Left lobe of liver (tissue), 2 donors: ENCODE data around the gene CKAP2L. TPM values are rescaled to one million over a fixed set of nuclear protein-coding genes. Genes with fewer than 3 reads are reported as not detected.

ENCODE experiments used
- ATAC-seq: fragments of 200-7000 bp; cut with Tn5 transposase; one replicate; pipeline ENCODE4 v1.9.1; 2020; ENCODE audit warnings: mild to moderate bottlenecking, moderate library complexity
- DNase-seq: peaks from one replicate; pipeline ENCODE4 v3.0.0-alpha.2; 2020; ENCODE audit warnings: low spot score
- total RNA-seq: library from RNA; stranded (reverse); gene quantifications from one replicate; pipeline ENCODE4 v1.2.1, GENCODE V29; 2021
- donor health status: DM: no; HTN: no; CAD: no; lungs with moderate emphysema.
- donor health status: DM: no; HTN: yes; CAD: no.

Gene CKAP2L, protein sequence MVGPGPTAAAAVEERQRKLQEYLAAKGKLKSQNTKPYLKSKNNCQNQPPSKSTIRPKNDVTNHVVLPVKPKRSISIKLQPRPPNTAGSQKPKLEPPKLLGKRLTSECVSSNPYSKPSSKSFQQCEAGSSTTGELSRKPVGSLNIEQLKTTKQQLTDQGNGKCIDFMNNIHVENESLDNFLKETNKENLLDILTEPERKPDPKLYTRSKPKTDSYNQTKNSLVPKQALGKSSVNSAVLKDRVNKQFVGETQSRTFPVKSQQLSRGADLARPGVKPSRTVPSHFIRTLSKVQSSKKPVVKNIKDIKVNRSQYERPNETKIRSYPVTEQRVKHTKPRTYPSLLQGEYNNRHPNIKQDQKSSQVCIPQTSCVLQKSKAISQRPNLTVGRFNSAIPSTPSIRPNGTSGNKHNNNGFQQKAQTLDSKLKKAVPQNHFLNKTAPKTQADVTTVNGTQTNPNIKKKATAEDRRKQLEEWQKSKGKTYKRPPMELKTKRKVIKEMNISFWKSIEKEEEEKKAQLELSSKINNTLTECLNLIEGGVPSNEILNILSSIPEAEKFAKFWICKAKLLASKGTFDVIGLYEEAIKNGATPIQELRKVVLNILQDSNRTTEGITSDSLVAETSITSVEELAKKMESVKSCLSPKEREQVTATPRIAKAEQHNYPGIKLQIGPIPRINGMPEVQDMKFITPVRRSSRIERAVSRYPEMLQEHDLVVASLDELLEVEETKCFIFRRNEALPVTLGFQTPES
- total RNA-seq = 0.08 TPM

- ATAC-seq = peak; percentile 100
- peak; percentile 96 for DNase-seq
Observed at GRCh38 chr2:112764071-112765044, at the start of gene CKAP2L. TSS of gene CKAP2L (minus strand) at chr2:112764609. CDS start at chr2:112764598, 11 bp downstream.

DNA sequence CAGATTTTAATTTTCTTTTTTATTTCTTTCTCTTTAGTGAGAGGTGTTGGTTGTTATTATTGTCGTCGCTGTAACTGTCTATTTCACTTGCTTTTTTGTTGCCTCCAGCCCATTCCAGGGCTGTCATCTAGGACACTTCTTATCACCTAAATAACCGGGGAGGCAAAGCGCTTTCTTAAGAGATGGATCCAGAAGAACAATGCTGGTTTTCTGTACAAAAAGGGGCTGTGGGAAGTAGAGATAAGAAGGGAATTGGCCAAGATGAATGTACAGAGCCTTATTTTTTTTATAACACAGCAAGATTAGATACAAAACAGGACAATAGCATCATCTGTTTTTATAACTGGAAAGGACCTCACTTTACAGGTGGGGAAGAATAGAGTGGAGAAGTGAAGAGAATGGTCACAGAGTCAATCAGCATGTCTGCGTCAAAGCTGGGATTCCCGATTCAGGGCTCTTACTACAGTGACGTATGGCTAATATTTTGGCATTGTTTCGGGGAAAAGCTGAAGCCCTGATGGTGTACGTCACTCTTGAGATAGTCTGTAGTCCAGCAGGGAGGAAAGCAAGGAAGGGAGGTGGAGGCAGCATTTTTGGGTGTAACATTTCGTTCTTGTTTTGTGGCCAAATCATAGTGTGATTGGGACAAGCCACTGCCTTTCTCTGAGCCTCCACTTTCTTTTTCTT is 49.0 kb upstream of the CKAP2L start:
- ATAC-seq = no peak
- no peak for DNase-seq

- DNase-seq (no peak), ATAC-seq (no peak)
Observed at GRCh38 chr2:112812318-112813267, 48.2 kb upstream of the CKAP2L start.

DNA sequence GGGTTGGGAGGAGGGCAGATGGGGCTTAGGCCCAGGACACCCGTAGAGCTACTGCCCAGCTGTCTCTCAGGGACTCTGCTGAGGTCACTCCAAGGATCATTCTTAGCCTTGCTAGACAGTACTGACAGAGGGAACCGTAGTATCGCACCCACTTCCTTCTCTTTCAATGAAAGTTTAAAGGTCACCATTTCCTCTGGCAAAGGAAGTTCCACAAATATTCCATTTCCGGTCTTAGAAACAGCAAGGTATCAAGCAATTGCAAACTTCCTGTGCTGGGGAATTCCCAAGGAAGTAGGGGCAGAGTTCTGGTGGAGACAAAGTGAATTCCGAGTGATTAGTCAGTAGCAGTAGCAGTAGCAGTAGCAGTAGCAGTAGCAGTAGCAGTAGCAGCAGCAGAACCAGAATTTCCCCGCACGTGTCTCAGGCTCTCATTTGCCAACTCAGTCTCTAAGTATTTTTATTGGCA is 47.5 kb upstream of the CKAP2L start:
- DNase-seq = no peak
- peak; percentile 69 for ATAC-seq

DNA sequence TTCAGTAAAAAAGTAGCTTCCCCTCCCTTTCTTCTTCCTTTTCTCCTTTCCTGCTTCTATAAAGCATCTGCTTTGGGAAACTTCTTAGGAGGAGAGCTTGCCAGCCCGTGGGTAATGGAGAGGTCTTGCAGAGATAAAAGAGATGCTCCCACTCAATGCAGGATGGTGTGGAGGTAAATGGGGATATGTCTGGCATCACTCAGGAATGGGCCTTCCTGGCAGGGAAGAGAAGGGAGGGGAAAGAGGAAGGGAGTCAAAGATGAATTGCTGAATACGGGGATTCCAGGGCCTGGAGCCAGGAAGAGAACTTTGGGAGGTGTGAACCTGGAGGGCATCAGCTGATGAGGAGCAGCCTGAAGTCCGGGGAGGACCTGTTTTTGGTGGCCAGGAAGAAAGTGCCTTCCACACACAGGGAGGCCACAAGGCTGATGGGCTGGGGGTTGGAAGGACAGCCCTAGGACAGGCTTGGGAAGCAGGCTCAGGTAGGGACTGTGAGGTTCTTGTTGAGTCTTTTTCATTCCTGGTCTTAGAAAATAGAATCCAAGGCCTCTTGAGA is 46.9 kb upstream of the CKAP2L start:
- DNase-seq = no peak
- no peak for ATAC-seq

- ATAC-seq (peak; percentile 70), DNase-seq (no peak)
Observed at GRCh38 chr2:112809112-112809511, 44.7 kb upstream of the CKAP2L start.

GRCh38 chr2:112807233-112807807 is 42.9 kb upstream of the CKAP2L start:
- no peak for DNase-seq

DNA sequence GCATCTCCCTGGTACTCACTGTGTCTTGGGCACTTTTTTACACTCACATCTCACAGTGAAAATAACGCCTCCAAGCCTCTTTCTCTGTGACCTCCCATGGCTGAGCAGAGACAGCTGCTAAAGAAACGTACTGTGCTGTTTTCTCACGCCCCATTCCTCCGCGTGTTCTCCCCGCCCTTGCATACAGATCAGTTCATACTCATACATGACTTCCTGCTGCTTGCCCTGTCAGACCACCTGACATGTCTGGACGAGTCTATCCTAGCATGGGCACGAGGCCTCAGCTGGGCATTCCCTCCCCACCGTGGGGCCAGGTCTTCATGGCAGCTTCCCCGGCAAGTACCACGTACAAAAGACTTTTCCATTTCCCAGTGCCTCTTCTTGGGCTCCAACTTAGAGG is 41.1 kb upstream of the CKAP2L start:
- ATAC-seq (no peak), DNase-seq (no peak)

More at GRCh38 chr2:112807233-112807807, 42.9 kb upstream of the CKAP2L start:
- no peak for ATAC-seq

- DNase-seq = no peak
- no peak for ATAC-seq
Observed at GRCh38 chr2:112803691-112804521, 39.5 kb upstream of the CKAP2L start.

DNA sequence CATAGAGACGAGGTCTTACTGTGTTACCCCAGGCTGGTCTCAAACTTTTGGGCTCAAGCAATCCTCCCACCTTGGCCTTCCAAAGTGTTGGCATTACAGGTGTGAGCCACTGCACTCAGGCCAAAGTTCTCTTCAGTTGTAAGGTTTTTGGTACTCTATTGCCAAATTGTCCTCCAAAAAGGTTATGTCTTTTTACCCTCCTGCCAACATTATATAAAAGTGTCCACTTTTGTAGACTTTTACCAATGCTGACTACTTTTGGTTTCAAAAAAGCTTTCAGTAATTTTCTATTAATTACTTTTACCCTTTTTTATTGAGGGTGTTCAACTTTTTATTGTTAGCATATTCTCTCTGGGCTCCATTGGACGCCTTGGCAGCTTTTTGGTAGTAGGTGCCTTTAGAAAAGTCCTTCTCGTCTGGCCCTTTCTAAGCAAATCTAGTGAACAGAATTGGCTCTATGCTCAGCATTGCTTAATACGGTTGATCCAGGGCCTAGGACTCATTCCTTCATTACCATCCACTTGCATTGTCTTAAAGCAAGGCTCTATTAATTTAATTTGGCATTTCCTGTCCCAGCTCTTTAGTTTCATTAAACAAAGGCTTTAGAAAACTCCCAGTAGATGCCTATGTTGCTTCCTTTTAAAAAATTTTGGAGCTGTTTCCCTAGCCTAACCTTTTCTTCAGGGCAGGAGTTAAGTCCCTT is 36.6 kb upstream of the CKAP2L start:
- ATAC-seq (peak; percentile 92), DNase-seq (no peak)

DNA sequence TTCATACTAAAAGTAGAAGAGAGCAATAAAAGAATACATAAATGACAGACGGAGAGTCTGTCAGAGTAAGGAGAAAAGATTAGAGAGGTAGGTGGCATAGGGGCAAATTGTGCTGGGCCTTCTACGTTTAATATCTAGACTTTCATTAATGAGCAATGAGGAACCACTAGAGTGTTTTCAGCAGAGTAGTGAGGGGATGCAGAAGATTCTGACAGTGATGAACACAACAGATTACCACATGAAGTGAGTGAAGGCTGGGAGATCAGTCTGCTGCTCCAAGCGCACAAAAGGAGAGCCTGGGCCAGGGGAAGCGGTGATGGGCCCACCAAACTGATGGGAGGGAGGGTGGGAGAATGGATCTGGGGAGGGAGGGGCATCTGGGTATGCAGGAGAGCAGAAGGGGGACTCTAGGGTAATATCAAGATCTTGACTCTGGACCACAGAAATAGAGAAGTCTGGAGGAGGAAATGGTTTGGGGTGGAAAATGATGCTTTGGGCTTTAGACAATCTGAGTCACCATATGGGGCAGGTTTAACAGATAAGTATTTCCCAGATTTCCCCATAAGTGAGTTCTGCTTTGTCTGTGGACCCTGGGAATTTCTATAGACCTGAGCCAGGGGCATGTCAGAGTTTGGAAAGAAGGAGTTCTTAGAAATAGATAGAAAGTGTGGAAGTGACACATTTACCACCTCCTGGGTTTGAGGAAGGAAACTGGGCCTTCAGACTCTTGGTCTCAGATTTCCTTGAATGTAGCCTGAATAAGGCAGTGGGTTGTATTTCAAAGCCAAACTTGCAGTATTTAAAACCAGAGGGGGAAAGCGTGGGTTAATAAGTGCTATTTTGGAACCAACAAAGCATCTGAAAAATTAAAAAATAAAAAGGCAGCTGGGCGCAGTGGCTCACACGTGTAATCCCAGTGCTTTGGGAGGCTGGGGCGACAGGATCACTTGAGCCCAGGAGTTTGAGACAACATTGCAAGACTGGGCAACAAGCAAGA is 34.9 kb upstream of the CKAP2L start:
- ATAC-seq = no peak
- peak; percentile 11 for DNase-seq

DNA sequence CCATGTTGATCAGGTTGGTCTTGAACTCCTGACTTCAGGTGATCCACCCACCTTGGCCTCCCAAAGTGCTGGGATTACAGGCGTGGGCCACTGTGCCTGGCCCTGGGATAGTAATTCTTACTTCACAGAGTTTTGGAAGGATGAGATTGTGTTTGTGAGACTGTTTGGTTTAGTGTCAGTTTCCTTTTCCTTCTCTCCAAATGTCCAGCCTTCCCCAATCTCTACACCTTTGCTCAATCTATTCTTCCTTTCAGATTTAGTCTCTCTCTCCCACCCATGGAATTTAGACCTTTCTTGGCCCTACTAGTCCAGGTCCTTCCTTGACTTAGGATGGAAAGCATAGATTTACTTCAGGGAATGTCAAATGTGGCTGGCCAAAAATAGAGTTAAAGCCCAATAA is 32.1 kb upstream of the CKAP2L start:
- no peak for DNase-seq
- ATAC-seq = no peak

- no peak for ATAC-seq
- no peak for DNase-seq
Observed at GRCh38 chr2:112795774-112796173, 31.4 kb upstream of the CKAP2L start.

GRCh38 chr2:112794841-112795240 is 30.4 kb upstream of the CKAP2L start:
- no peak for ATAC-seq

DNA sequence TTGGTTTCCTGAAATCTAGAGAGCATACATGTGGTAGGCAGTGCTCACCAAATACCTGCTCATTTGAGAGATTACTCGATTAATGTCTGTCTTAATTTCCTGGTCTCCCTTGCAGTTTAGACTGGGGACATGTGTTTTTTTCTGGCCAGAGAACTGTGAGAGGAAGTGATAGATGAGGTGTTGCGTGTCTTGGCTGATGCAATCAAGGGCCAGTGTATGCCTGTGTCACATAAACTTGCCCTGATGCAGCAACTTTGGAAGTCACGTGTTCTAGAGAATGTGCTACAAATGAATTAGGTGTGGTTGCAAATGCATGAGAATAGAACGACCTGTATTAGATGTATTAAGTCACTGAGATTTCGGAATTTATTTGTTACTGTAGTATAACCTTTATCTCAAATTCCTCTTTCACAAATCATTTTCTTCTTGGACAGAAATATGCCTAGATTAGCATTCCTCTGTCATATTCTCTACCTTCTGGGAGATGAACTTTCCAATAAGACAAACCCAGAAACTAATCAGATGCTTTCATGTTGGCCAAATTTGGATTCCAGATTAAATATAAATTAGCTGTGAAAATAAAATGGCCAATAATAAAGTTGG is 29.8 kb upstream of the CKAP2L start:
- ATAC-seq (peak; percentile 73), DNase-seq (peak; percentile 59)

More at GRCh38 chr2:112794841-112795240, 30.4 kb upstream of the CKAP2L start:
- DNase-seq = no peak
